HG03135 (cell line): ENCODE data around the gene MYO1D.
"Not testable (repeated sequence)": the region's sequence is repeated elsewhere in the genome, so short reads cannot be mapped to it uniquely, and the experiment has no call there.

Source experiments
- ATAC-seq: cut with Tn5 transposase; IDR thresholded peaks from one replicate; pipeline ENCODE4 v1.9.1; 2021; ENCODE audit warnings: mild to moderate bottlenecking, moderate library complexity; ENCODE audit not compliant: unreplicated experiment

The MYO1D gene

DNA sequence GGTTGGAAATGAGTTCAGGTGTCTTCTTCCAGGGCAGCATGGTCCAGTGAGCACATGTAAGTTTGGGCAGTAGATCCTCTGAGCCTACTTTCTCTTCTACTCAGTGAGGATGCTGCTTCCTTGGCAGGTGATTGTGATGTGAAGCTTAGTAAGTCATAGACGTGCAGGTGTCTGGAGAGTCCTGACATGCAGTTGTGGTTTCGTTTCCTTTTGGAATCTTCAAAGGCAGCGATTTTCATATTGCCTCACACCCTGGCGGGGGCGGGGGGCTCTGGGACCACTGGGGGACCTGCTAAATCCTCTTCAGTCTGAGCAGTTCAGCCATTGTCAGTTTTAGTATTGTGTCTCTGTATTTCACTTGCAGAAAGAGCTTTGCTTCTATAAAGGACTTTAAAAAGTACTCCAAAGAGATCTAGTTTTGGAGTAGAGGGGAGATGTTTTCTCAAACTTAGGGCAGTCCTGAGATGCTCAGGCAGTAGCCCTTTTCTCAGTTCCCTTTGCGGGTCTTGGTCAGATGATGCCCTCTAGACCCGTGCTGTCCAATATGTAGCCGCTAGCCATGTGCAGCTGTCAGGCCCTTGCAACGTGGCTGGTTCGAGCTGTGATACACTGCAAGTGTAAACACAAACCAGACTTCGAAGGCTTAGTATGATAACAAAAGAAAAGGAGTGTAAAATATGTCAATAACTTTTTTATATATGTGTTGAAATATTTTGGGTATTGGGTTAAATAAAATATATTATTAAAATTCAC lies 394.2 kb downstream of the MYO1D start:
- ATAC-seq, result no peak

DNA sequence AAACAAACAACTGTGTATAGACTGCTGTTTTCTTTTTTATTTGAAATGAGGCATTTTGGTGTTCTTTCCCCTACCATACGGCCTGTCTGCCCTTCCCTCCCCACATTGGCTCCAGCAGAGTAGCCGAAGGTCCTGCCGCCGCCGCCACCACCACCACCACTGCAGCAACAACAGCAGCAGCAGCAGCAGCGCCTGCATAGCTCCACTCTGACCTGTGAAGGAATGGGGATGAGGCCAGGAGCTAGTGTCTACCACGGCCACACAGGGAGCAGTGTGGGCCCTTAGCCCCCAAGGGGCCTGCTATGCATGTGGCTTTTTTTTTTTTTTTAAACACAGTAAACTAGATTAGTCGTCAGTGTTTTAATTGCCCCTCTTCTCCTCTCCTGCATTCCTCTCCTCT lies 395.7 kb downstream of the MYO1D start:
- no peak for ATAC-seq

DNA sequence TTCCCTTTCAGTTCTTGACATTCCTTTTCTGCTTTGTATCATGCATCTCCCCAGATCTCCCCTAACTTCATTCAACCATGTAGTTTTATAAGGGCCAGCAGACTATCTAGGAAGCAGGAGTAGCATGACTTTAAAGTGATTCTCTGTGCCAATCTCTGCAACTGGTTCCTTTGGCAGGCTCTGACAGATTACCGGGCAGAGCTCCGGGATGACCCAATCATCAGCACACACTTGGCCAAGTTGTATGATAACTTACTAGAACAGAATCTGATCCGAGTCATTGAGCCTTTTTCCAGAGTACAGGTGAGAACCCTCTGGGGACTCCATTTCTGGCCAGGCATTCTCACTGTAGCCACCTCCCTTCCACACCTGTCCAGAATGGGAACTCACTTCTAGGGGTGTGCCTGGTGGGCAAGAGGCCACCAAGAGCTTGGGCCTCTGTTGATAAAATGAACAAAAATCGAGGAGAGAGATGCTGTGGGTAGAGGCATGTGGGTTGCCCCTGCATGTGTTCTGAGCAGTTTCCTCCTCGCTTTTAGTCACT lies 397.8 kb downstream of the MYO1D start:
- ATAC-seq, result no peak

- no peak for ATAC-seq
These were observed 399.7 kb downstream of the MYO1D start for GRCh38 chr17:32477220-32477619.

DNA sequence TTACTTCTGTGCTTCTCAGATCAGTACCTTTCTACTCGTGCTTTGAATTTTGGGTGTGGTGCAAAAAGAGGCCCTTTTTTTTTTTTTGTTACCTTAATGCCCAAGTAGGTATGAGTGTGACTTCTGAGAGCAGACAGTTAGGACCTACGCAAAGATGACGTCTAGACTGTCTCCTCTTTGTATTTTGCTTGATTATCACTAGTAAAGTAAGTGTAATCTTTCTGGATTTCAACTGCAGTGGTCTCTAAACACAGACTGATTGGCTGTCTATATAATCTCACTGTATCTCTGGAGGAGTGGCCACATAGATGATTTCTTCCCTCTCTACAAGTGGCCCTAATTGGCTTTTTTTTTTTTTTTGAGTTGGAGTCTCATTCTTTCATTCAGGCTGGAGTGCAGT lies 401.7 kb downstream of the MYO1D start:
- ATAC-seq, result no peak

- no peak for ATAC-seq
These were observed 405.3 kb downstream of the MYO1D start for GRCh38 chr17:32471652-32472051.

DNA sequence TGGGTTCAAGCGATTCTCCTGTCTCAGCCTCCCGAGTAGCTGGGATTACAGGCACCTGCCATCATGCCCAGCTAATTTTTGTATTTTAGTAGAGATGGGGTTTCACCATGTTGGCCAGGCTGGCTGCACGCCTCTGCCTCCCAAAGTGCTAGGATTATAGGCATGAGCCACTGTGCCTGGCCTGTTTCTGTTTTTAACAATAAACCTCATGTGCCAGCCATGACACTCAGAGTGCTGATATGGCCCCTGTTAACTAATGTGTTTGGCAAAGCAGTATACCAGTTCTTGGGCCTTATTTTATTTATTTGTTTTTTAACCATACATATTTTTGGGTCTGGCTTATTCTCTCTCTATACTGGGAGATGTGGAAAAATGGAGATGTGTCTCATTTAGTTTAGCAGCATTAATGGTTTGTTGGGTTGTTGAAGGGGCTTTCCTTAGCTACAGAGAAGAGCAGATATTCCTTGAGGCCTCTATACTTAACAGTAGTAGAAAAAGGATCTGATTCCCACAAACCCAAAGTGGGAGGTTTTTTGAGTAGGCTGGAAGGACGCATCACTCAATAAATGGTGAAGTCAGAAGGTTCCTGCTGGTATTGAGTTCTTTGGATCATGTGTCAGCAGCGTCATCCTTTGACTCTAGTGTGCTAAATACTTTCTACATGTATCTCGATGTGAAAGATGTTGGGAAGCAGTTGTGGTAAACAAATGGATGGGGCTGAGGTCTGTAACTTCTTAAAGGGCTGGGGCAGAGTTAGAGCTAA lies 406.3 kb downstream of the MYO1D start:
- no peak for ATAC-seq

- no peak for ATAC-seq
These were observed 409.0 kb downstream of the MYO1D start for GRCh38 chr17:32467949-32468348.

- no peak for ATAC-seq
These were observed 412.6 kb downstream of the MYO1D start for GRCh38 chr17:32464374-32464773.

DNA sequence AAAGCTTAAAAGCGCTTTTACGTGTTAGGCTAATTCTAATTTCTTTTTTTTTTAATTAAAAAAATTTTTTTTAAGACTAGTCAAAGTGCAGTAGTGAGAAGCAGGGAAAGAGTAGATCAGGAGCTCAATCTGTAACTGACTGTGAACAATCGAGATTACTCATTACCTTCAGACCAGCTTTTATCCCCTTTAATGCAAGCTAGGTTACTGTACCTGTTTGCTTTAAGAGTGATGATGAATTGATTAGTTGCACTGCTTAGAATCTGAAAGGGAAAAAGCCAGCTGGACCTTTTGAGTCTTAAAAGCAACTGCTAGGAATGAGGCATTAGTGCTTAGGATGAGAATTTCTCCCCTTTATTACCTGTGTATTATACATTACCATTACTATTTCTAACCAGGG lies 413.6 kb downstream of the MYO1D start:
- no peak for ATAC-seq

DNA sequence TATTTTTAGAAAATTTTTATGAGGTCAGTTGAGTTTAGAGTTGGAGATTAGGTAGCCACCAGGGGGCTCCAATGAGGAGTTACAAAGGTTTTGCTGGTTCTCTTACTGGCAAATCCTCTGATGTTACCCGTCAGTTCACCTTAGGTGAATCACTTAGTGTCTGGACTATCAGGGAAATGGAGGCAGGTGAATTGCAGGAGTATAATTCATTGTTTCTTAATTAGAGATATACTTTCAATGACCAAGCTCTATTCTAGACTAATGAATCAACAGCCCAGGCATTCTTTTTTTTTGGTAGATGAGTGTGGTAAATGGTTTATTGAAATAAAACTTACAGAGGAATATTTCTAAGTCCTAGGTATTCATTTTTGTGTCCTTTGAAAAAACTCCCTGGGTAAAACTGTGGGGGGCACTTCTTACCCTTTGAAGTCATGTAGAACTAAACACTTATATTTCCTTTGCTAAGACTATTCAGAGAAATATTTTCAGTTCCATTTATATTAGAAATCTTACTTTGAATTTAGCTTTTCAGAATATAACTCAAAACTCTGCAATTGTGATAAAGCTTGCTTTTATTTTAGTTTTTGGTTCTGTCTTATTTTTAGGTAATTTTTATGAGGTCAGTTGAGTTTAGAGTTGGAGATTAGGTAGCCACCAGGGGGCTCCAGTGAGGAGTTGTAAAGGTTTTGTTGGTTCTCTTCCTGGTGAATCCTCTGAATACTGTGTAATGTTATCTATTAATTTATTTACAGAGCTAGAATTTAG lies 414.9 kb downstream of the MYO1D start:
- ATAC-seq, result no peak

GRCh38 chr17:32461498-32461852 lies 415.4 kb downstream of the MYO1D start:
- ATAC-seq, result no peak

DNA sequence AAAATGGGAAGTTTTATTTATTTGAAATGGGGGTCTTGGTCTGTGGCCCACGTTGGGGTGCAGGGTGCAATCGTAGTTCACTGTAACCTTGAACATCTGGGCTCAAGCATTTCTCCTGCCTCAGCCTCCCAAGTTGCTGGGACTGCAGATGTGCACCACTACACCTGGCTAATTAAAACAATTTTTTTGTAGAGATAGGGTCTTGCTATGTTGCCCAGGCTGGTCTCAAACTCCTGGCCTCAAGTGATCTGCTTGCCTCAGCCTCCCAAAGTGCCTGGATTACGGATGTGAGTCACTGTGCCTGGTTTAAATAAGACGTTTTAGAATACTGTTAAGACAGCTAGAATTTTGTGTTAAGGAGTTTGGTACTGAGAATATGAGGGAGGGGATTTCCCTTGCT lies 416.9 kb downstream of the MYO1D start:
- ATAC-seq, result no peak

GRCh38 chr17:32458371-32458770 lies 418.6 kb downstream of the MYO1D start:
- no peak for ATAC-seq

GRCh38 chr17:32453370-32453769 lies 423.6 kb downstream of the MYO1D start:
- no peak for ATAC-seq

DNA sequence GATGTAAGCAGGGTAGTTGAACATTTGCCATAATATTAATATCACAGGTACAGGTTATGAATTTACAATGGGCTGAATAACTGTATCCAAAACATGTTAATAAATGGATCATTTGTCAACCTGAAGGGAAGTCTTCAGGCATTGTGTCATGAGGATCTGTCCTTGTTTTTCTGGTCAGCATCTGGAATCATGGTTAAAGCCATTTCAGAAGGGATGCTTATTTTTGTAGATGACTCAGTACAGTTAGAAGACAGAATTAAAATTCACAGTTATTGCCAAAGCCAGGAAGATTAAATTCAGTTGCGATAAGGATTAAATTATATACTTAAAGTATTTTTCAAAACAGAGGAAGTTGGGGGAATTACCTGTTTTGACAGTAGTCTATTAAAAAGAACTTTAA lies 424.6 kb downstream of the MYO1D start:
- no peak for ATAC-seq

GRCh38 chr17:32451879-32452278 lies 425.0 kb downstream of the MYO1D start:
- no peak for ATAC-seq

- not testable (repeated sequence) for ATAC-seq
These were observed 426.5 kb downstream of the MYO1D start for GRCh38 chr17:32450379-32450778.

GRCh38 chr17:32449963-32450362 lies 427.0 kb downstream of the MYO1D start:
- no peak for ATAC-seq

DNA sequence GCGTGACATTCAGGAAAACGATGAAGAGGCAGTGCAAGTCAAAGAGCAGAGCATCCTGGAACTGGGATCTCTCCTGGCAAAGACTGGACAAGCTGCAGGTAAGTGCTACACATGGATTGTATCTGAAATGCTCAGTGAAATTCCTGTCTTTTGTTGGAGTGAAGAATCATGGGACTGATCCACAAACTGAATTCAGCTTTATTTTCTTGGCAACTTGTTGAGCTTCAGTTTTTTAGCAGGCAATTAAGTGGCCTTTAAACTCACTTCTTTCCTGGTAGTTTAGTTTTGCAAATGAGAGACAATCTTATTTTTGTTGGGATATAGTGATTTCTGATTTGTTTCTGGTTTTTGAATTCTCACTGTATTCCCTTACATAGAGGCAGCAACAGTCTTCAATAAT lies 430.0 kb downstream of the MYO1D start:
- ATAC-seq, result no peak

- no peak for ATAC-seq
These were observed 431.0 kb downstream of the MYO1D start for GRCh38 chr17:32445971-32446370.

DNA sequence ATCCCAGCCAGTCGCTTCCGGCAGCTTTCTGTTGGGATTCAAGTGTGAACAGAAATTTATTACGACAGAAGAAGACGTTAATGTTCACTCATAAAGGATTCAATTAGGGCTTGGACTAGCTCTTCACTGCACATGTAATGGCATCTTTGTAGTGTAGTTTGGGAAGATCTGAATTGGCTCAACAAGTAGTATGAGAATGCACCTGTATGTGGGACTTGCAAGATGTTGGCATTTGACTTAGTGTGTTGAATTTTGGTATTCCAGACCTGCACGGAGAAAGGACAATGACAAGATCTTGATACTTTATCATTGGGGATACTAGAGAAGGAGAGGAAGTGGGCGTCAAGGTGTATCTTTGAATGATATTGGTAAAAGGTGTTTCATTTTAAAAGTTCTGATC lies 431.4 kb downstream of the MYO1D start:
- no peak for ATAC-seq
